Measurements from ENCODE around the gene TGFB3. TPM values are rescaled to one million over a fixed set of nuclear protein-coding genes. Genes with fewer than 3 reads are reported as not detected.
"Not testable (repeated sequence)": the region's sequence is repeated elsewhere in the genome, so short reads cannot be mapped to it uniquely, and the experiment has no call there.

TGFB3 gene
- total RNA-seq, 2 donors from 2014 or later: 136 to 140 TPM

DNA sequence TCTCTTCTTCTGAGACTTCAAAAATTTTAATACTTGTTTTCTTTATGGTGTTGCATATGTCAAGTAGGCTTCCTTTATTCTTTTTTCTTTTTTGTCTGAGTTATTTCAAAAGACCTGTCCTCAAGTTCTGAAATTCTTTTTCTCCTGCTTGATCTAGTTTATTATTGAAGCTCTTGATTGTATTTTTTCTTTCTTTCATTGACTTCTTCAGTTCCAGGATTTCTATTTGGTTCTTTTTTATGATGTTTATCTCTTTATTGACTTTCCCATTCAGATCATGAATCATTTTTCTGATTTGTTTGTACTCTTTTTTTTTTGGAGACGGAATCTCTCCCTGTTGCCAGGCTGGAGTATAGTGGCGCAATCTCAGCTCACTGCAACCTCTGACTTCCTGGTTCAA, 37.9 kb upstream of the TGFB3 start:
- no peak for DNase-seq (ENCODE audit: low spot score)
- intact Hi-C loops (cut with DNase I): no loop called here
- 65% methylated on average over 2 of the region's 2 CpGs for WGBS
- Histone ChIP-seq H3K27me3 (replicated peaks; ENCODE audit: insufficient read depth) (no peaks in the 10 kb centered on the region), H3K9me3 (no peaks in the 10 kb centered on the region), H3K4me3 (no peak overlapping the region), H3K27ac (no peak overlapping the region), H3K36me3 (peaks cover 0 to 9% of the 10 kb centered on the region in 2 donors), H3K4me1 (replicated peaks) (no peaks in the 10 kb centered on the region)
- TF ChIP-seq POLR2A (IDR thresholded peaks at IDR 0.05): no peak
- TF ChIP-seq CTCF (IDR thresholded peaks at IDR 0.05): no peak
- no peak for TF ChIP-seq POLR2AphosphoS5 (IDR thresholded peaks at IDR 0.05)

GRCh38 chr14:76015668-76016067, 33.9 kb upstream of the TGFB3 start:
- no peaks in the 10 kb centered on the region for H3K36me3 ChIP-seq
- no peaks in the 10 kb centered on the region for H3K9me3 ChIP-seq
- WGBS: 62% methylated on average over 1 of the region's 1 CpG
- TF ChIP-seq POLR2A (IDR thresholded peaks at IDR 0.05): no peak
- no peak for TF ChIP-seq POLR2AphosphoS5 (IDR thresholded peaks at IDR 0.05)
- TF ChIP-seq CTCF (IDR thresholded peaks at IDR 0.05): no peak
- H3K27me3 ChIP-seq (replicated peaks; ENCODE audit: insufficient read depth): no peaks in the 10 kb centered on the region
- no peak overlapping the region for H3K27ac ChIP-seq
- no peak overlapping the region for H3K4me3 ChIP-seq
- intact Hi-C loops (cut with DNase I): no loop called here
- DNase-seq (ENCODE audit: low spot score): no peak
- H3K4me1 ChIP-seq (replicated peaks): no peaks in the 10 kb centered on the region

- no peaks in the 10 kb centered on the region for H3K4me1 ChIP-seq (replicated peaks)
- H3K36me3 ChIP-seq: no peaks in the 10 kb centered on the region
- intact Hi-C loops (cut with DNase I): no loop called here
- 92% methylated on average over 1 of the region's 1 CpG for WGBS
- no peak overlapping the region for H3K4me3 ChIP-seq
- H3K27ac ChIP-seq: no peak overlapping the region
- TF ChIP-seq POLR2A (IDR thresholded peaks at IDR 0.05) (no peak), POLR2AphosphoS5 (IDR thresholded peaks at IDR 0.05) (no peak), CTCF (IDR thresholded peaks at IDR 0.05) (no peak)
- H3K9me3 ChIP-seq: no peaks in the 10 kb centered on the region
- H3K27me3 ChIP-seq (replicated peaks; ENCODE audit: insufficient read depth): no peaks in the 10 kb centered on the region
- no peak for DNase-seq (ENCODE audit: low spot score)
These were observed 33.4 kb upstream of the TGFB3 start for GRCh38 chr14:76015191-76015590.

DNA sequence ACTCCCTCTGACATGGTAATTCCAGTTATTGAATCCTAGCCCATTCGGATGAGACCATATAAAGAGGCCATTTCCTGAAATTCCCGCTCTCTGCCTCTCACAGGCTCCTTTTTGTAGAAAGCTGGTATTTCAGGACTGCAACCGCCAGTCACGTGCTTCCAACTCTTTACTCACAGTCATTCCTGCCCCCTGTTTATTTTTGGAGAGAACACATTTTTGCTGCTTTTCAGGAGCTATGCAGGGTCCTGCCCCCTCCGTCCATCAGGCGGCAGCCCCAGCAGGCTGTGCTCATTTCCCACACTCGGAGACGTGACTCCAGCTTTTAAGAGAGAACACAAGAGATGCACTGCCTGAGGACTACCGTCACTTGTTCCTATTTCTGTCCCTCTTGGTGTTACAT, 30.6 kb upstream of the TGFB3 start:
- no peaks in the 10 kb centered on the region for H3K9me3 ChIP-seq
- WGBS: 52% methylated on average over 9 of the region's 9 CpGs
- H3K4me1 ChIP-seq (replicated peaks): no peaks in the 10 kb centered on the region
- H3K36me3 ChIP-seq: no peaks in the 10 kb centered on the region
- no peak for DNase-seq (ENCODE audit: low spot score)
- peak overlapping the region in 1 of 2 donors; percentile 48 for H3K27ac ChIP-seq
- TF ChIP-seq CTCF (IDR thresholded peaks at IDR 0.05) (no peak), POLR2AphosphoS5 (IDR thresholded peaks at IDR 0.05) (peak; percentile 35), POLR2A (IDR thresholded peaks at IDR 0.05) (no peak)
- no peak overlapping the region for H3K4me3 ChIP-seq
- intact Hi-C loops (cut with DNase I): loop anchor here (2.0 kb wide), 1 partner anchor 18 kb away; no protein-coding TSS in a partner anchor
- no peaks in the 10 kb centered on the region for H3K27me3 ChIP-seq (replicated peaks; ENCODE audit: insufficient read depth)

DNA sequence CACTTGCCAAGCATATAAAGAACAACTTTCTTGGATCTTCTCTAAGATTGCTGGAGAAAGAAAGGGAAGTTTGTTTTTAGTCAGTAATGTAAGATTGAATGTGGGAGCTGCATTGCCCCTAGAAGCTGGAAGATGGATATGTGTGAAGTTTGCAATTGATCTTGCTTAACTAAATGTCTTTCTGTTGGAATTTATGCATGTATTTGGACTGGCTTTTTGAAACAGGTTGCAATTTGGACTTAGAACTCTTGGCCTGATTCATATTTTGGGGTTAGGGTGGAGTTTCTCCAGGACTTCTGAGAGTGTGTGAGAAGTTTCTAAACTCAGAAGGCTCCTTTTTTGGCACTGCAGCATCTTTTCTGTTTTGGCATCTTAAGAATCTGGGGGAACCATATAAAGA, 30.1 kb upstream of the TGFB3 start:
- Histone ChIP-seq H3K36me3 (no peaks in the 10 kb centered on the region), H3K4me3 (no peak overlapping the region), H3K27me3 (replicated peaks; ENCODE audit: insufficient read depth) (no peaks in the 10 kb centered on the region), H3K27ac (peak overlapping the region in 1 of 2 donors; percentile 11), H3K9me3 (no peaks in the 10 kb centered on the region), H3K4me1 (replicated peaks) (no peaks in the 10 kb centered on the region)
- TF ChIP-seq CTCF (IDR thresholded peaks at IDR 0.05): no peak
- no peak for TF ChIP-seq POLR2AphosphoS5 (IDR thresholded peaks at IDR 0.05)
- no peak for TF ChIP-seq POLR2A (IDR thresholded peaks at IDR 0.05)
- no peak for DNase-seq (ENCODE audit: low spot score)
- intact Hi-C loops (cut with DNase I): loop anchor here (2.0 kb wide), 1 partner anchor 17 kb away; no protein-coding TSS in a partner anchor

DNA sequence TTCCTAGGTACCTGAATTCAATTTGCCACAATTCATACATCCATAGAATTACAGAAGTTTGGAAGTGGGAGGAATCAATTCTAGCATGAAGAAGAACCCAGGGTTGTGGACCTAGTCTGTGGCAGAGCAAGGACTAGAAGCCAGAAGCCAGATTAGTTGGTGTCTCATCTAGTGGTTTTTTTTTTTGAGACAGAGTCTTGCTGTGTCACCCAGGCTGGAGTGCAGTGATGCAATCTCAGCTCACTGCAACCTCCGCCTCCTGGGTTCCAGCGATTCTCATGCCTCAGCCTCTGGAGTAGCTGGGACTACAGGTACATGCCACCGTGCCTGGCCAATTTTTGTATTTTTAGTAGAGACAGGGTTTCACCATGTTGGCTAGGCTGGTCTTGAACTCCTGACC, 27.8 kb upstream of the TGFB3 start:
- H3K36me3 ChIP-seq; H3K9me3 ChIP-seq; DNase-seq (ENCODE audit: low spot score); H3K27ac ChIP-seq; H3K27me3 ChIP-seq (replicated peaks; ENCODE audit: insufficient read depth); intact Hi-C loops (cut with DNase I); H3K4me3 ChIP-seq; H3K4me1 ChIP-seq (replicated peaks): not testable (repeated sequence)
- WGBS: 98% methylated on average over 3 of the region's 3 CpGs
